Endothelial cell (in vitro differentiated cells): ENCODE results near the gene MGAT4A. TPM values are rescaled to one million over a fixed set of nuclear protein-coding genes. Genes with fewer than 3 reads are reported as not detected.

ENCODE experiments used
- DNase-seq: peaks from one replicate; pipeline ENCODE4 v3.0.0; 2021; ENCODE audit warnings: low spot score
- H3K27ac Mint-ChIP-seq: one replicate; pipeline ENCODE4 v1.8.0; 2021; ENCODE audit warnings: mixed read lengths, inconsistent platforms; ENCODE audit not compliant: unreplicated experiment
- H3K27me3 Mint-ChIP-seq: one replicate; pipeline ENCODE4 v1.8.0; 2021; ENCODE audit warnings: mild to moderate bottlenecking, moderate library complexity, mixed read lengths, inconsistent platforms; ENCODE audit not compliant: unreplicated experiment
- H3K36me3 Mint-ChIP-seq: one replicate; pipeline ENCODE4 v1.8.0; 2021; ENCODE audit warnings: mild to moderate bottlenecking, low read depth, mixed read lengths, inconsistent platforms; ENCODE audit not compliant: unreplicated experiment
- H3K4me1 Mint-ChIP-seq: one replicate; pipeline ENCODE4 v1.8.0; 2021; ENCODE audit warnings: mild to moderate bottlenecking, mixed read lengths, inconsistent platforms; ENCODE audit not compliant: unreplicated experiment
- H3K4me3 Mint-ChIP-seq: one replicate; pipeline ENCODE4 v1.8.0; 2021; ENCODE audit warnings: mild to moderate bottlenecking, mixed read lengths, inconsistent platforms; ENCODE audit not compliant: unreplicated experiment
- H3K9me3 Mint-ChIP-seq: one replicate; pipeline ENCODE4 v1.8.0; 2021; ENCODE audit warnings: mixed read lengths, inconsistent platforms; ENCODE audit not compliant: unreplicated experiment
- CTCF ChIP-seq: fragments of 200-600 bp; sonication (generic); IDR thresholded peaks from one replicate; pipeline ENCODE4 v1.5.0; 2021; ENCODE audit warnings: antibody characterized with exemption; ENCODE audit not compliant: unreplicated experiment
- total RNA-seq: library from RNA; stranded (reverse); fragmentation: NEBNext Ultra II Directional; extraction: Animal tissue kit (Norgen Biotek cat#: 25700); gene quantifications from one replicate; pipeline ENCODE4 v1.2.1, GENCODE V29; 2021; ENCODE audit not compliant: unreplicated experiment

MGAT4A gene
- total RNA-seq, 1 donor from 2014 or later: 7.3 TPM

DNA sequence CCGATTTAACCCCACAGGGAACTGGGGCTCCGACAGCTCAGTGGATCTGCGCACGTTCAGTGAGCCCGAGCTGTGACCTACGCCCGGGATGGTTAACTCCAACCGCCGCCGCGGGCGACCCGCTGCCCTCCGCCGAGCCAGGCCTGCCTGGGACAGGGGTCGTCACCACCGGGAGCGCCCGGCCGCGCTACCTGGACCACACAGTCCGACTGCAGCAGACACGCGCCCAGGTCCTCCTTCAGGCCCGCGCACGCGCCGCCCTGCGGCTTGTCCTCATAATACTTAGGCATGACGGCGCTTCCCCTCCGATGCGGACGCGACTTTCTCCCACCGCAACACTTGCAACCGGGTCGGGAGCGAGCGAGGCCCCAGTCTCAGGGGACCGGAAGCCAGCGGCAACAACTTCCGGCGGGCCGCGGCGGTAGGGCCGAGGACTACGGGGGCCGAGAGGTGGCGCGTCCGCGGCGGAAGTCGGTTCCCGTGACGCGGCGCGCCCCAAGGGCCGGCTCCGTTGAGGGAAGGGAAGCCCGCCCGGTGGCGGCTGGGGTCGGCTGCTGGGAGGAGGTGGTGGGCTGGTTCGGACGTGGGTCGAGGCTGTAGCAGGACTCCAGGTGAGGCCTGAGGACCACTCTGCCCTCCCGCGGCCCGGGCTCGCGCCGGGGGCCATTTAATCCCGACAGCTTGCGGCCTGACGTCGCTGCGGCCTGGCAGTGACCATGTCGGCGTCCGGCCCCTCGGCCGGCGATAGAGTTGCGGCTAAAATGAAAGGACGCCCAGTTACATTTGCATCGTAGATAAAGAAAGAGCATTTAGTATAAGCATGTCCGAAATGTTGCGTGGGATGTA, 122.6 kb downstream of the MGAT4A start, which contains the start of the genes COA5 and UNC50:
COA5 (minus strand) TSS at position 397 of the 846 bp plus-strand sequence; CDS start at position 290, 107 bp downstream.
UNC50 (plus strand) TSS at position 474 of the 846 bp plus-strand sequence. CDS start 1,171 bp downstream, outside the sequence.
- H3K4me1 Mint-ChIP-seq: peaks cover 35% of the 10 kb centered on the region
- peak within 1 kb of the TSS; percentile 94 for H3K4me3 Mint-ChIP-seq
- DNase-seq: peak; percentile 90
- H3K27me3 Mint-ChIP-seq: peaks cover 2% of the 10 kb centered on the region
- H3K9me3 Mint-ChIP-seq: no peaks in the 10 kb centered on the region
- TF ChIP-seq CTCF: peak; percentile 12
- peak within 1 kb of the TSS; percentile 92 for H3K27ac Mint-ChIP-seq
- peaks cover 11% of the 10 kb centered on the region for H3K36me3 Mint-ChIP-seq

DNA sequence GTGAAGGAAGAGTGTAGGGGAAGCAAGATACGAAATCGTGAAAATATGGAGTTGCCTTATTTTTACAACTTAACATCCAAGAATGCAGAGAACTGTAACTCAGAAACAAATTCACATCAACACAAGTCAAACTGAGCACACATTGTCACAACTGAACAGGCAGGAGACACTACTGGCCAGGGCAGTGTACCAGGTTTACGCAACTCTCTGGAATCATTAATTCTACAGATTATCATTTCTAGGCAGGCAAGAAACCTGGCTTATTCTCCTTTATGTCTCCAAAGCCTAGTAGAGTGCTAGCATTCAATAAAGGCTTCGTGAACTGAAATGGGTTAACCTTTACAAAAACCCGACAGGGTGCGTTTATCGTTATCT, 123.2 kb downstream of the MGAT4A start:
- TF ChIP-seq CTCF: no peak
- H3K27me3 Mint-ChIP-seq: peaks cover 2% of the 10 kb centered on the region
- H3K27ac Mint-ChIP-seq: peak overlapping the region; percentile 88
- no peak for DNase-seq
- H3K4me1 Mint-ChIP-seq: peaks cover 35% of the 10 kb centered on the region
- peak overlapping the region; percentile 94 for H3K4me3 Mint-ChIP-seq
- peaks cover 9% of the 10 kb centered on the region for H3K36me3 Mint-ChIP-seq
- H3K9me3 Mint-ChIP-seq: no peaks in the 10 kb centered on the region

GRCh38 chr2:98607104-98607503, 123.8 kb downstream of the MGAT4A start:
- peaks cover 9% of the 10 kb centered on the region for H3K36me3 Mint-ChIP-seq
- peaks cover 2% of the 10 kb centered on the region for H3K27me3 Mint-ChIP-seq
- H3K4me1 Mint-ChIP-seq: peaks cover 35% of the 10 kb centered on the region
- H3K9me3 Mint-ChIP-seq: no peaks in the 10 kb centered on the region
- peak overlapping the region; percentile 94 for H3K4me3 Mint-ChIP-seq
- no peak for TF ChIP-seq CTCF
- DNase-seq: no peak
- H3K27ac Mint-ChIP-seq: peak overlapping the region; percentile 88

DNA sequence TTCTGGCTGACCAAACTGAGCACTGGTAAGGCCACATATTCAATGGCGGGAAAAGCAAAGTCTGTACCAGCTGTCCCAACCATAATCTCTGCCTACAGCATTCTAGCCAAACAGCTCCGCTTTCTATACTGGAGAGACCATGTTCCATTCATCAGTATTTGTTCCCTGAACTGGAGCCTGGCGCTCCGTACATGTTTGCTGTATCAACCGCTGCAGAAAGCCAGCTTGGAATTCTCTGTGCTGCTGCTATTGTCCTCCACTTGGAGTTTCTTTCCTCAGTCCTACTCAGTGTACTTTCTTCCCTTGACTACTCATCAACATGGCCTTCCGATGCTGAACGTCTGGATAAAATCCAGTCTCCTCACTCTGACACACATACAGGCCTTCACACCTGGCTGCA, 124.5 kb downstream of the MGAT4A start:
- Mint-ChIP-seq H3K27ac (no peak overlapping the region), H3K27me3 (peaks cover 2% of the 10 kb centered on the region), H3K9me3 (no peaks in the 10 kb centered on the region), H3K4me3 (no peak overlapping the region), H3K4me1 (peaks cover 33% of the 10 kb centered on the region), H3K36me3 (peaks cover 9% of the 10 kb centered on the region)
- no peak for TF ChIP-seq CTCF
- no peak for DNase-seq

DNA sequence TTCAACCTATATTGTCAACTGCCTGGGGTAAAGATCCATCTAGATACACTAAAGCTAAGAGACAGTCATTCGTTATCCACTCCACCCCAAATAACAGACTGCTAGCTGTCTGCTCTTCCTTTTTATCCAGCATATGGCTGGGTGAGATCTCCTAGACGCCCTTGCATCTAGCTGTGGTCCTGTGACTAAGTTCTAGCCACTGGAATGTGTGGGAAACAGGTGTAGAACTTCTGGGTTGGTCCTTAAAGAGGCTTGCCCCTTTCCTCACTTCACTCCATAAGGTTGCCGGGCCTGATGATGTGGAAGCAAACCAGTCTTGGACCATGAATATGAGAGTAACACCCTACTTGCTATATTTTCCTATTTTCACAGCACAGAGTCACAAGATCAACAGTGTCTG, 125.9 kb downstream of the MGAT4A start:
- peaks cover 9% of the 10 kb centered on the region for H3K36me3 Mint-ChIP-seq
- peaks cover 2% of the 10 kb centered on the region for H3K27me3 Mint-ChIP-seq
- no peak overlapping the region for H3K4me3 Mint-ChIP-seq
- H3K4me1 Mint-ChIP-seq: peaks cover 21% of the 10 kb centered on the region
- no peak for DNase-seq
- no peak overlapping the region for H3K27ac Mint-ChIP-seq
- no peaks in the 10 kb centered on the region for H3K9me3 Mint-ChIP-seq
- no peak for TF ChIP-seq CTCF
